BLaER1 (cell line): ENCODE results near the gene NBEA.

Source experiments
- H3K27ac ChIP-seq: shearing (Covaris generic); formaldehyde crosslinking; 2 replicates; pipeline ENCODE4 v1.8.1; 2022
- H3K27me3 ChIP-seq: shearing (Covaris generic); formaldehyde crosslinking; 2 replicates; pipeline ENCODE4 v1.8.1; 2022
- H3K36me3 ChIP-seq: shearing (Covaris generic); formaldehyde crosslinking; 2 replicates; pipeline ENCODE4 v1.8.1; 2022
- H3K4me1 ChIP-seq: shearing (Covaris generic); formaldehyde crosslinking; 2 replicates; pipeline ENCODE4 v1.8.1; 2022
- H3K4me2 ChIP-seq: shearing (Covaris generic); formaldehyde crosslinking; 2 replicates; pipeline ENCODE4 v1.8.1; 2022
- H3K4me3 ChIP-seq: shearing (Covaris generic); formaldehyde crosslinking; 2 replicates; pipeline ENCODE4 v1.8.1; 2022
- H3K9ac ChIP-seq: shearing (Covaris generic); formaldehyde crosslinking; 2 replicates; pipeline ENCODE4 v1.8.1; 2022
- H3K9me3 ChIP-seq: shearing (Covaris generic); formaldehyde crosslinking; 2 replicates; pipeline ENCODE4 v1.8.1; 2022
- H4K20me1 ChIP-seq: shearing (Covaris generic); formaldehyde crosslinking; 2 replicates; pipeline ENCODE4 v1.8.1; 2022
- Cebpa-rat ChIP-seq: shearing (Covaris generic); IDR thresholded peaks from 2 replicates; pipeline ENCODE4 v1.8.1; 2022

NBEA gene

DNA sequence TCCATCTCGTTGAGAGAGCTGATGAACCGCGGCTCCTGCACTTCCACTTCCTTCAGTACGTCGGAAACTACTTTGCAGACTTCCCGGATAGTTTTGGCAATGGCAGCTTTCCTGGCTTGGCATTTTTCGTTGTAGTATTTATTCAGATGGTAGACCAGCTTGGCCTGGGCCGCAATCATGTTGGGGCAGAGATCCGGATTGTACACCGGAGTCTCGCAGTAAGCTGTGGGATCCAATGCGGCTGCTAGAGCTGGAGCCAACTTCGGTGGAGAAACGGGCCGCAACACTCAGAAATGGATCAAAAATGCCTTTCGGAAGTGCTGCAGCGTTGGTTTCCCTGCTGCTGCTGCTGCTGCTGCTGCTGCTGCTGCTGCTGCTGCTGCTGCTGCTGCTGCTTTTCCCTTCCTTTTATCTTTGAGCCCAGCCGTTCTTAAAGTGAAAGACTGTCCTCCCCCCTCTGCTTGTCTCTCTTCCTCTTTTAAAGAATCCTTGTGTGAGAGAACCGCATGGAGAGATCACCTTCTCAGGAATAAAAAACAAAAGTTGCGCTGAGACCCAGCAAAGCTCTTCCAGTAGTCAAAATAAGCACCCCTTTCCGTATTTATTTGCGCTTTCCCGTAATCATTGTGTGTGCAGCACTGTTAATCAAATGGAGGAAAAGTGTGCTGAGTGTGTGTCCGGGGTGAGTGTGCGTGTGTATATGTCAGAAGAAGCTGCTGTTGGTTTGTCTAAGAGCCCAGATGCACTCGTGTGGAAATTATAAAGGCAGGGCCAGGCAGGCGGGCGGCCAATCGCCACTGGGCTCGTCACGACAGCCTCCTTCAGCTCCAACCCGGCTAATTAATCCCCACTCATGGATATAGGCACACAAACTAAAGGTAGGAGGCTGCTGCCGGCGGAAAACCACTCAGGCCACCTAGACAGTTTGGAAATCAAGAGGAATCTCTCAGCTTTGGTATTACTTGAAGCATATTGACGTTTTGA lies 534.2 kb downstream of the NBEA start, which contains the start of gene MAB21L1:
MAB21L1 (minus strand) TSS at position 730 of the 984 bp plus-strand sequence; CDS start at position 179, 551 bp downstream.
- Histone ChIP-seq H4K20me1 (no peaks in the 10 kb centered on the region), H3K9me3 (peaks cover 11% of the 10 kb centered on the region), H3K9ac (peak within 1 kb of the TSS; percentile 46), H3K27ac (peak within 1 kb of the TSS; percentile 29; the same call in 1 of the 2 replicates), H3K36me3 (no peaks in the 10 kb centered on the region), H3K4me3 (peak within 1 kb of the TSS; percentile 56), H3K27me3 (no peaks in the 10 kb centered on the region), H3K4me2 (peak within 1 kb of the TSS; percentile 77), H3K4me1 (peaks cover 35% of the 10 kb centered on the region)
- TF ChIP-seq Cebpa-rat = no peak

DNA sequence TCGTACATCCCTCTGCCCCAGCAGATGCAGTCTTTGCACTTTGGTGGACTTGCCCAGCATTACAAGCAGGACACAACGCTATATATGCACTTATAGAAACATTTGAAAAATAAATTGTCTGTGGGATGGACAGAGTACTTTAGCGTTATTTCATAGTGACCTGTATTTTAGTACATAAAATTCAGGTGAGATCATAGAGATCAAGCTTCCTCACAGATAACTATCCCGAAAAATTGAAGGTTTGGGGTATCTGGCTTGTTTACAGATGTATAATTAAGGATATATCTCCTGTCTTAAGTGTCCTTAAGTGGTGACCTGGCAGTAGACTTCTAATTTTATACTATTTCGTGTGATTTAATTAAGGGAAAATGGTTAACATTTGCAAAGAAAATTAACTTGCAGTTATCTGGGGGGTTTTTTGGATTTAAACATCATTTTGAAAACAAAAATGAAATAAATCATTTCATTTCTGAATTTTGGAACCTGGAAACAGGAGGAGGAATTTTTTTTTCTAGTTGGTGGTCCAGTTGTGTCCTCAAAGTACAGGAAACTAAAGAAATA lies 535.4 kb downstream of the NBEA start:
- TF ChIP-seq Cebpa-rat = no peak
- Histone ChIP-seq H3K27ac (no peak overlapping the region), H3K4me1 (peaks cover 35% of the 10 kb centered on the region), H3K27me3 (no peaks in the 10 kb centered on the region), H4K20me1 (no peaks in the 10 kb centered on the region), H3K4me3 (no peak overlapping the region), H3K36me3 (no peaks in the 10 kb centered on the region), H3K4me2 (peak overlapping the region; percentile 46), H3K9ac (no peak overlapping the region), H3K9me3 (no peaks in the 10 kb centered on the region; the same call in 1 of the 2 replicates)

- Histone ChIP-seq H4K20me1 (no peaks in the 10 kb centered on the region), H3K9me3 (no peaks in the 10 kb centered on the region; the same call in 1 of the 2 replicates), H3K27ac (no peak overlapping the region), H3K4me1 (peaks cover 35% of the 10 kb centered on the region), H3K27me3 (no peaks in the 10 kb centered on the region), H3K4me2 (peak overlapping the region; percentile 46), H3K9ac (no peak overlapping the region), H3K4me3 (peak overlapping the region; percentile 11), H3K36me3 (no peaks in the 10 kb centered on the region)
- no peak for TF ChIP-seq Cebpa-rat
These were observed 536.4 kb downstream of the NBEA start for GRCh38 chr13:35478271-35479037.

GRCh38 chr13:35479038-35479492 lies 537.0 kb downstream of the NBEA start:
- Histone ChIP-seq H3K9me3 (no peaks in the 10 kb centered on the region; the same call in 1 of the 2 replicates), H3K27me3 (no peaks in the 10 kb centered on the region), H3K36me3 (no peaks in the 10 kb centered on the region), H3K4me1 (peaks cover 35% of the 10 kb centered on the region), H3K4me2 (peak overlapping the region; percentile 46; the same call in 1 of the 2 replicates), H3K4me3 (no peak overlapping the region), H4K20me1 (no peaks in the 10 kb centered on the region), H3K9ac (no peak overlapping the region), H3K27ac (no peak overlapping the region)
- TF ChIP-seq Cebpa-rat = no peak

DNA sequence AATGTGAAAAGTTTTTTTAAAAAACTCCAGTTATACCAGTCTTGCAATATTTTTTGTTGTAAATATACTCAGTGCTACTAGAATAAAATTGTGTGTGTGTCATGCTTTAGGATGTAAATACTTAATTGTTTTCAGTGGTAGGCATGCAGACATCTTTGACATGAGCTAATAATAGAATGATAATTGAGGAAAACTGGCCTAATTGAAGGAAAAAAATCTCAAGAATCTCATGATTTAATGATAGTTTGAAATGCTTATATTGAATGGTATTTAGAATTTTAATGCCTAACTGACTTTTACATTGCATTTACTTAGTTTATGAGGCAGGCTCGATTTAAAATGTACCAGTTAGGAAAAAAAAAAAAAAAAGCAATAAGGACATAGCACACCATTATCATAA lies 537.6 kb downstream of the NBEA start:
- no peak overlapping the region for H3K4me3 ChIP-seq
- TF ChIP-seq Cebpa-rat = no peak
- no peaks in the 10 kb centered on the region for H3K36me3 ChIP-seq
- peaks cover 35% of the 10 kb centered on the region for H3K4me1 ChIP-seq
- no peak overlapping the region for H3K4me2 ChIP-seq
- H4K20me1 ChIP-seq = no peaks in the 10 kb centered on the region
- H3K9me3 ChIP-seq = no peaks in the 10 kb centered on the region; the same call in 1 of the 2 replicates
- no peak overlapping the region for H3K9ac ChIP-seq
- H3K27ac ChIP-seq = no peak overlapping the region
- H3K27me3 ChIP-seq = no peaks in the 10 kb centered on the region

DNA sequence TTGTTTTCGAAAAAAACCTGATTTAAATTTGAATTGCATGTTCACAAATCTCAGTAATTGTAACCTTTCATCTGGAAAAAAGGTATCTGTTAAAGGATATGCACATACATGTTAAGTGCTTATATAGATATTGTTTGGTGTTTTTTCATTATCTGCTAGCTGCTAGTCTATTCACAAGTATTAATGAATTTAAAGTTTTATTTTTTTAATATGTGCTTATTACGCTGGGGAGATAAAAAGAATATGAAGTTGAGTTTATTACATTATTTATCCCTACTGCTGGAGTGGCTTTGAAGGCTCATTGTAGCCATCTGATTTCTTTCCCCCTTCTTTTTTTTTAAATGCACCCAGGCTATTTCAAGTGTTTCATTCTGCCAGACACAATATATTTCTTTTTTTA lies 538.3 kb downstream of the NBEA start:
- H3K4me2 ChIP-seq = no peak overlapping the region
- H3K4me3 ChIP-seq = no peak overlapping the region
- H3K27me3 ChIP-seq = no peaks in the 10 kb centered on the region
- H3K9me3 ChIP-seq = no peaks in the 10 kb centered on the region; the same call in 1 of the 2 replicates
- H3K4me1 ChIP-seq = peaks cover 35% of the 10 kb centered on the region
- H4K20me1 ChIP-seq = no peaks in the 10 kb centered on the region
- no peak overlapping the region for H3K9ac ChIP-seq
- no peak for TF ChIP-seq Cebpa-rat
- H3K36me3 ChIP-seq = no peaks in the 10 kb centered on the region
- H3K27ac ChIP-seq = no peak overlapping the region

GRCh38 chr13:35481777-35482176 lies 539.7 kb downstream of the NBEA start:
- Histone ChIP-seq H3K4me1 (peaks cover 21% of the 10 kb centered on the region), H3K36me3 (no peaks in the 10 kb centered on the region), H3K4me3 (no peak overlapping the region), H3K27ac (no peak overlapping the region), H3K27me3 (no peaks in the 10 kb centered on the region), H3K9me3 (no peaks in the 10 kb centered on the region; the same call in 1 of the 2 replicates), H3K4me2 (no peak overlapping the region), H3K9ac (no peak overlapping the region), H4K20me1 (no peaks in the 10 kb centered on the region)
- TF ChIP-seq Cebpa-rat = no peak

DNA sequence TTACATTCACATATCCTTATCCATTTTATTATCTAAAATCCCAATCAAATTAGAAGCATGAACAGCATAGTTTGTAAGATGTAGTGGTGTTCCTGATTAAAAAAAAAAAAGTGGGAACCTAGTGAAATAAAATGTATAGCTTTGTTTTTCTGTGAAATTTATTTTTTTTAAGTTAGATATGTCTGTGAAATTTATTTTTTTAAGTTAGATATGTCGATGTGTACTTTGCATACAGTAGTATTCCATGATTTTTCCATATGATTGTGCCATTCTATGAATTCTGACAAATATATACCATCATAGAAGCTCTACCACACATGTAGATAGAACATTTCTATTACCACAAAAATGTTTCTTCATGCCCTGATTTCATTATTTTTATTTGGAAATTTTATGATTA lies 540.5 kb downstream of the NBEA start:
- Histone ChIP-seq H3K4me3 (no peak overlapping the region), H3K27ac (no peak overlapping the region), H3K36me3 (no peaks in the 10 kb centered on the region), H3K9ac (no peak overlapping the region), H3K9me3 (no peaks in the 10 kb centered on the region; the same call in 1 of the 2 replicates), H3K4me2 (no peak overlapping the region), H3K4me1 (peaks cover 13% of the 10 kb centered on the region), H3K27me3 (no peaks in the 10 kb centered on the region), H4K20me1 (no peaks in the 10 kb centered on the region)
- no peak for TF ChIP-seq Cebpa-rat

- no peak overlapping the region for H3K27ac ChIP-seq
- no peaks in the 10 kb centered on the region for H4K20me1 ChIP-seq
These were observed 541.7 kb downstream of the NBEA start for GRCh38 chr13:35483761-35484160.

More at GRCh38 chr13:35483761-35484160, 541.7 kb downstream of the NBEA start:
- Histone ChIP-seq H3K4me3 (no peak overlapping the region), H3K4me2 (no peak overlapping the region), H3K9ac (no peak overlapping the region), H3K9me3 (no peaks in the 10 kb centered on the region; the same call in 1 of the 2 replicates), H3K36me3 (no peaks in the 10 kb centered on the region), H3K27me3 (no peaks in the 10 kb centered on the region), H3K4me1 (peaks cover 1% of the 10 kb centered on the region)
- no peak for TF ChIP-seq Cebpa-rat
